Omental fat pad (tissue), 4 donors: ENCODE measurements around the gene GPR137C. TPM values are rescaled to one million over a fixed set of nuclear protein-coding genes. Genes with fewer than 3 reads are reported as not detected.

Source experiments
- ATAC-seq: fragments of 150-250 bp; one replicate; pipeline ENCODE4 v1.9.1; 2016; ENCODE audit warnings: mild to moderate bottlenecking, moderate library complexity; ENCODE audit not compliant: low FRiP score
- DNase-seq: peaks from one replicate; pipeline ENCODE4 v3.0.0-alpha.2; 2019; ENCODE audit warnings: low spot score
- CTCF ChIP-seq, 3 donors: fragments of 450-650 bp; IDR thresholded peaks; one replicate each; pipeline ENCODE4 v1.5.1; 2016 to 2017; ENCODE audit warnings: antibody characterized with exemption in 3 of 3, mild to moderate bottlenecking in 3 of 3, moderate library complexity in 2 of 3
- total RNA-seq, 4 donors: library from RNA; depleted of rRNA; stranded (reverse); fragments of >200 nt; gene quantifications; one replicate each; pipeline ENCODE4 v1.1.0, GENCODE V29; 2016

GPR137C gene
- total RNA-seq, 4 donors from 2014 or later: 0.25 to 1.1 (median 0.71) TPM

- no peak for TF ChIP-seq CTCF (IDR thresholded peaks at IDR 0.05)
- ATAC-seq (no peak), DNase-seq (no peak)
These were observed 107.7 kb downstream of the GPR137C start for GRCh38 chr14:52660325-52660724.

GRCh38 chr14:52660832-52661231 is 108.2 kb downstream of the GPR137C start:
- ATAC-seq (no peak), DNase-seq (no peak)
- TF ChIP-seq CTCF (IDR thresholded peaks at IDR 0.05): no peak

GRCh38 chr14:52661314-52661713 is 108.7 kb downstream of the GPR137C start:
- TF ChIP-seq CTCF (IDR thresholded peaks at IDR 0.05): no peak
- no peak for ATAC-seq

GRCh38 chr14:52663850-52664249 is 111.2 kb downstream of the GPR137C start:
- no peak for TF ChIP-seq CTCF (IDR thresholded peaks at IDR 0.05)
- no peak for DNase-seq
- ATAC-seq: no peak

More at GRCh38 chr14:52661314-52661713, 108.7 kb downstream of the GPR137C start:
- DNase-seq: no peak

DNA sequence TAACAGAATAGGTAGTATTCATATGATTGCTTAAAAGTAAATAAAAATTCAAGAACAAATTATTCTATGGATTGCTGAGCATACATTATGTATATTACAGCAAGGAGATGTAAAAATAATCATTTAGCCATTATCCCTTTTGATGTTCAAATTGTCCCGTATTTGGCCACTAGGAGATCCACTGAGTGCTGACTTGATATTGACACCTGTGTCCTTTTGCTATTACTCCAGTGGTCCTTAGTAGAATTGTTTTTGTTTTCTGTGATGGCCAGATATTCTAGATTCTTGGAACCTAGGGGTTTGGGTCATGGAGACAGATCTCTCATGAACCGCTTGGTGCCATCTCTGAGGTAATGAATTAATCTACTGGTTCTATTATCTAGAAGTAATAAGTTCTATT is 126.0 kb downstream of the GPR137C start:
- no peak for ATAC-seq
- no peak for TF ChIP-seq CTCF (IDR thresholded peaks at IDR 0.05)
- DNase-seq: no peak

DNA sequence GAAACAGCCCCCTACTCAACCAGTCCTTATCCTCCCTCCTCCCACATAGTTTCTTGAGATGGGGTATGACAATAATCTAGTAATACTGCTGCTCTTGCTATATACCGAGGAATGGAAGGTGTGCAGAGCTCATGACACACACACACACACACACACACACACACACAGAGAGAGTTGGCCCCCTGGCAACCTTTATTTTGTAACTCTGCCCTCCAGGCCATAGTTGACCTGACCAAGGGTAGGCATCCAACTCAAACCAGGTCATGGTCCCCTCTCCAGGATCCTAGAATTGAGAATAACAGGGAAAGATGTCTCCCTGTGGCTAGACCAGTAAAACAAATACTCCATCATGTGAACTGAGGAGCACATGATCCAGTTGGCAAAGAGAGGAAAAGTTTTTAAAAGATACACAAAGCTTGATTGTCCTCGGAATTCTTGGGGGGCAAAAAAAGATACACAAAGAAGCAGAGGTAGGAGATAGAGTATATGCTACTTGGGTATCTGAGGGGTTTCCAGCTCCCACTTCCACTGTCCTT is 131.4 kb downstream of the GPR137C start:
- DNase-seq (no peak), ATAC-seq (no peak)
- TF ChIP-seq CTCF (IDR thresholded peaks at IDR 0.05): no peak

- no peak for ATAC-seq
- no peak for TF ChIP-seq CTCF (IDR thresholded peaks at IDR 0.05)
- DNase-seq: no peak
These were observed 133.5 kb downstream of the GPR137C start for GRCh38 chr14:52686176-52686575.
